Skeletal muscle tissue (tissue), 4 donors: ENCODE measurements around the gene PCDHA9. TPM values are rescaled to one million over a fixed set of nuclear protein-coding genes. Genes with fewer than 3 reads are reported as not detected.
"Not testable (repeated sequence)": the region's sequence is repeated elsewhere in the genome, so short reads cannot be mapped to it uniquely, and the experiment has no call there.

Experiments used
- H3K27ac ChIP-seq: one replicate; pipeline ENCODE4 v1.7.0; 2013; ENCODE audit warnings: mild to moderate bottlenecking, low read depth, low read length, inconsistent platforms
- H3K27me3 ChIP-seq, 3 donors: one replicate each; pipeline ENCODE4 v1.7.0; 2013; ENCODE audit warnings: low read length in 3 of 3; ENCODE audit not compliant: control insufficient read depth in 3 of 3, insufficient read depth in 3 of 3
- H3K36me3 ChIP-seq, 3 donors: one replicate each; pipeline ENCODE4 v1.7.0; 2013; ENCODE audit warnings: low read length in 3 of 3; ENCODE audit not compliant: control insufficient read depth in 3 of 3, insufficient read depth in 3 of 3
- H3K4me1 ChIP-seq, 3 donors: one replicate each; pipeline ENCODE4 v1.7.0; 2013; ENCODE audit warnings: low read length in 3 of 3, mild to moderate bottlenecking in 3 of 3; ENCODE audit not compliant: control insufficient read depth in 3 of 3, insufficient read depth in 3 of 3
- H3K4me3 ChIP-seq, 3 donors: one replicate each; pipeline ENCODE4 v1.7.0; 2013; ENCODE audit warnings: low read length in 3 of 3
- H3K9ac ChIP-seq, 3 donors: one replicate each; pipeline ENCODE4 v1.7.0; 2013; ENCODE audit warnings: low read length in 3 of 3, mild to moderate bottlenecking in 3 of 3, moderate library complexity in 2 of 3, low read depth in 1 of 3
- H3K9me3 ChIP-seq, 3 donors: one replicate each; pipeline ENCODE4 v1.7.0; 2013; ENCODE audit warnings: low read length in 3 of 3; ENCODE audit not compliant: control insufficient read depth in 3 of 3
- total RNA-seq: library from RNA; depleted of rRNA; stranded (reverse); fragments of >200 nt; gene quantifications from one replicate; pipeline ENCODE4 v1.2.3, GENCODE V29; 2014
- donor health status: Osteomylitis.

Gene PCDHA9
- total RNA-seq, 1 donor from 2014 or later = 0.52 TPM

DNA sequence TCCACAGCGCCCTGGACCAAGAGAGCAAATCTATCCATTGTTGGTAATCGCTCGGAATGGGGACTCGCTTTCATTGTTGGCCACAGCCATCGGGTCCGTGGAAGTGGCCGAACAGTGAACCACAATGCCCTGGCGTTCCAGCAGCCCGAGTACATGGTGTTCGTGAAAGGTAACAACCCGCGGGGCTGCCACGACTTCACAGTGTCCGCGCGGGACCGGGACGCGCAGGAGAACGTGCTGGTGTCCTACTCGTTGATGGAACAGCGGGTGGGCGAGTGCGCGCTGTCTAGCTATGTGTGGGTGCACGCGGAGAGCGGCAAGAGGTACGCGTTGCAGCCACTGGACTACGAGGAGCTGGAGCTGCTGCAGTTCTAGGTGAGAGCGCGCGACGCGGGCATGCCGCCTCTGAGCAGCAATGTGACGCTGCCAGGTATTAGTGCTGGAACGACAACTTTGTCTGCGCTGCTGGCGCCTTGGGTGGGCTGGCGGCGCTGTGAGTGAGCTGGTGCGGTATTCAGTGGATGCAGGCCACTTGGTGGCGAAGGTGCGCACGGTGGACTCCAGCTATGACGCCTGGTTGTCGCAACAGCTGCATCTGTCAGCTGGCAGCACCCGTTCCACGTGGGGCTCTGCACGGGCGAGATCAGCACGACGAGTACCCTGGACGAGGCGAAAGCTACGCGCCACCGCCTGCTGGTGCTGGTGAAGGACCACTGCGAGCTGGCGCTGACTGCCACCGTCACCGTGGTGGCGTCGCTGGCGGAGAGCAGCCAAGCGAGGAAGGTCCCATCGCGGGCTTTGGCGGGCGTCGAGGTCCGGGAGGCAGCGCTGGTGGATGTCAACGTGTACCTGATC is 14.5 kb downstream of the PCDHA9 start:
- H3K27ac ChIP-seq = no peak overlapping the region
- peaks cover 5 to 11% (median 9%) of the 10 kb centered on the region in 3 donors for H3K9me3 ChIP-seq
- H3K27me3 ChIP-seq = peaks cover 0 to 5% (median 0%) of the 10 kb centered on the region in 3 donors
- H3K36me3 ChIP-seq = no peaks in the 10 kb centered on the region
- H3K4me1 ChIP-seq = no peaks in the 10 kb centered on the region
- no peak overlapping the region for H3K9ac ChIP-seq
- no peak overlapping the region for H3K4me3 ChIP-seq

- Histone ChIP-seq H3K27ac (no peak within 1 kb of the TSS), H3K4me3 (no peak within 1 kb of the TSS), H3K27me3 (peaks cover 0 to 4% (median 0%) of the 10 kb centered on the region in 3 donors), H3K9ac (no peak within 1 kb of the TSS), H3K36me3 (no peaks in the 10 kb centered on the region), H3K4me1 (no peaks in the 10 kb centered on the region), H3K9me3 (peaks cover 3 to 11% (median 3%) of the 10 kb centered on the region in 3 donors)
Measured at GRCh38 chr5:140868721-140869554, 20.8 kb downstream of the PCDHA9 start, which contains the start of gene PCDHA11. Gene PCDHA11 (plus strand): TSS chr5:140868957. CDS start chr5:140869104, 147 bp downstream.

GRCh38 chr5:140869555-140869886 is 21.3 kb downstream of the PCDHA9 start:
- no peaks in the 10 kb centered on the region for H3K36me3 ChIP-seq
- no peak overlapping the region for H3K4me3 ChIP-seq
- H3K27ac ChIP-seq = no peak overlapping the region
- peaks cover 3 to 11% (median 3%) of the 10 kb centered on the region in 3 donors for H3K9me3 ChIP-seq
- H3K4me1 ChIP-seq = no peaks in the 10 kb centered on the region
- no peak overlapping the region for H3K9ac ChIP-seq
- H3K27me3 ChIP-seq = peaks cover 0 to 4% (median 0%) of the 10 kb centered on the region in 3 donors

GRCh38 chr5:140870221-140871201 is 22.3 kb downstream of the PCDHA9 start:
- Histone ChIP-seq H3K27me3 (peaks cover 0 to 8% (median 6%) of the 10 kb centered on the region in 3 donors), H3K36me3 (no peaks in the 10 kb centered on the region), H3K4me1 (no peaks in the 10 kb centered on the region), H3K9me3 (peaks cover 3 to 11% (median 3%) of the 10 kb centered on the region in 3 donors), H3K9ac (no peak overlapping the region), H3K4me3 (peak overlapping the region in 1 of 3 donors; percentile 13), H3K27ac (no peak overlapping the region)

DNA sequence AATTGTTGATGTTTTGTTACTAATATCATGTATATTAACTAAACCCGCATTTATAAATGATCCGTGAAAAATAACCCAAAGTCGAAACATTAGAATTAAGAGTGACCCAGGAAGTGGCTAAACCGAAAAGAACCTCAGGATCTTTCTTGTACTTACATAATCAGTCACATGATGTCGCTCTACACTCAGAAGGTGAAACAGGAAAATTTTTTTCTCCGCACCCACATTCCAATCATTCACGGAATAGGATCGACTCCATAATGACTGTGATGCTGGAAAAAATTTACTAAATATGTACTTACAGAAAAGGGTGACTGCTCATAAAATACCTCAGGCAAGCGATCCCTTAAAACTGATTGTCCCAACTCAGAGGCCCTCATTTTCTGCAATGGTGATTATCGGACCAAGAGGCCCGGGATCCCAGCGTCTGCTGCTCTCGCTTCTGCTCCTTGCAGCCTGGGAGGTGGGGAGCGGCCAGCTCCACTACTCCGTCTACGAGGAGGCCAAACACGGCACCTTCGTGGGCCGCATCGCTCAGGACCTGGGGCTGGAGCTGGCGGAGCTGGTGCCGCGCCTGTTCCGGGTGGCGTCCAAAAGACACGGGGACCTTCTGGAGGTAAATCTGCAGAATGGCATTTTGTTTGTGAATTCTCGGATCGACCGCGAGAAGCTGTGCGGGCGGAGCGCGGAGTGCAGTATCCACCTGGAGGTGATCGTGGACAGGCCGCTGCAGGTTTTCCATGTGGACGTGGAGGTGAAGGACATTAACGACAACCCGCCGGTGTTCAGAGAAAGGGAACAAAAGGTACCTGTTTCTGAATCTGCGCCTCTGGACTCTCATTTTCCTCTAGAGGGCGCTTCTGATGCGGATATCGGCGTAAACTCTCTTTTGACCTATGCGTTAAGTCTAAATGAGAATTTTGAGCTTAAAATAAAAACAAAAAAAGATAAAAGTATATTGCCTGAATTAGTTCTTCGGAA is 27.2 kb downstream of the PCDHA9 start, which contains the start of gene PCDHA12:
TSS of gene PCDHA12 (plus strand) at position 224 of the 981 bp plus-strand sequence. CDS start at position 389, 165 bp downstream.
- Histone ChIP-seq H3K4me1 (no peaks in the 10 kb centered on the region), H3K27ac (no peak within 1 kb of the TSS), H3K36me3 (no peaks in the 10 kb centered on the region), H3K27me3 (peaks cover 0 to 10% (median 10%) of the 10 kb centered on the region in 3 donors), H3K9me3 (peaks cover 5 to 11% (median 6%) of the 10 kb centered on the region in 3 donors), H3K4me3 (no peak within 1 kb of the TSS), H3K9ac (no peak within 1 kb of the TSS)

GRCh38 chr5:140876541-140877261 is 28.5 kb downstream of the PCDHA9 start:
- not testable (repeated sequence) for H3K27me3 ChIP-seq

DNA sequence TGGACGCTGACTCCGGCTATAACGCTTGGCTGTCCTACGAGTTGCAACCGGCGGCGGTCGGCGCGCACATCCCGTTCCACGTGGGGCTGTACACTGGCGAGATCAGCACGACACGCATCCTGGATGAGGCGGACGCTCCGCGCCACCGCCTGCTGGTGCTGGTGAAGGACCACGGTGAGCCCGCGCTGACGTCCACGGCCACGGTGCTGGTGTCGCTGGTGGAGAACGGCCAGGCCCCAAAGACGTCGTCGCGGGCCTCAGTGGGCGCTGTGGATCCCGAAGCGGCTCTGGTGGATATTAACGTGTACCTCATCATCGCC is 29.0 kb downstream of the PCDHA9 start:
- Histone ChIP-seq H3K4me1 (no peaks in the 10 kb centered on the region), H3K4me3 (no peak overlapping the region), H3K36me3 (no peaks in the 10 kb centered on the region), H3K9me3 (peaks cover 5 to 6% (median 5%) of the 10 kb centered on the region in 3 donors), H3K27me3 (peaks cover 0 to 13% (median 10%) of the 10 kb centered on the region in 3 donors), H3K9ac (no peak overlapping the region), H3K27ac (no peak overlapping the region)

More at GRCh38 chr5:140876541-140877261, 28.5 kb downstream of the PCDHA9 start:
- H3K9ac ChIP-seq, H3K9me3 ChIP-seq, H3K4me3 ChIP-seq, H3K27ac ChIP-seq, H3K4me1 ChIP-seq, H3K36me3 ChIP-seq: not testable (repeated sequence)

GRCh38 chr5:140881889-140882590 is 33.9 kb downstream of the PCDHA9 start, which contains the start of gene PCDHA13:
Gene PCDHA13 (plus strand): TSS chr5:140882124. CDS start chr5:140882269, 145 bp downstream.
- no peaks in the 10 kb centered on the region for H3K36me3 ChIP-seq
- no peak within 1 kb of the TSS for H3K4me3 ChIP-seq
- H3K4me1 ChIP-seq = no peaks in the 10 kb centered on the region
- no peak within 1 kb of the TSS for H3K9ac ChIP-seq
- H3K27ac ChIP-seq = no peak within 1 kb of the TSS
- peaks cover 0 to 13% (median 4%) of the 10 kb centered on the region in 3 donors for H3K27me3 ChIP-seq
- peaks cover 0 to 7% (median 0%) of the 10 kb centered on the region in 3 donors for H3K9me3 ChIP-seq
